HG03135 (cell line): ENCODE measurements around the gene PDGFRB.

ENCODE experiments used
- ATAC-seq: cut with Tn5 transposase; IDR thresholded peaks from one replicate; pipeline ENCODE4 v1.9.1; 2021; ENCODE audit warnings: mild to moderate bottlenecking, moderate library complexity; ENCODE audit not compliant: unreplicated experiment

The PDGFRB gene

GRCh38 chr5:150182774-150183173 is 27.1 kb upstream of the PDGFRB start:
- no peak for ATAC-seq

GRCh38 chr5:150181766-150182545 is 26.3 kb upstream of the PDGFRB start:
- ATAC-seq = no peak

- ATAC-seq = no peak
Measured at GRCh38 chr5:150181027-150181426, 25.4 kb upstream of the PDGFRB start.

- ATAC-seq = no peak
Measured at GRCh38 chr5:150180241-150181026, 24.8 kb upstream of the PDGFRB start.

- no peak for ATAC-seq
Measured at GRCh38 chr5:150179019-150179620, 23.5 kb upstream of the PDGFRB start.

GRCh38 chr5:150178262-150178661 is 22.6 kb upstream of the PDGFRB start:
- no peak for ATAC-seq

- ATAC-seq = no peak
Measured at GRCh38 chr5:150177721-150178120, 22.1 kb upstream of the PDGFRB start.

GRCh38 chr5:150176745-150177477 is 21.3 kb upstream of the PDGFRB start:
- no peak for ATAC-seq

GRCh38 chr5:150175536-150175935 is 19.9 kb upstream of the PDGFRB start:
- no peak for ATAC-seq

GRCh38 chr5:150175076-150175475 is 19.4 kb upstream of the PDGFRB start:
- ATAC-seq = no peak

- no peak for ATAC-seq
Measured at GRCh38 chr5:150174285-150174684, 18.6 kb upstream of the PDGFRB start.

- no peak for ATAC-seq
Measured at GRCh38 chr5:150173161-150173560, 17.5 kb upstream of the PDGFRB start.

GRCh38 chr5:150172556-150172955 is 16.9 kb upstream of the PDGFRB start:
- ATAC-seq = no peak

GRCh38 chr5:150172145-150172544 is 16.5 kb upstream of the PDGFRB start:
- no peak for ATAC-seq

- ATAC-seq = no peak
Measured at GRCh38 chr5:150168864-150169263, 13.2 kb upstream of the PDGFRB start.

GRCh38 chr5:150167908-150168307 is 12.3 kb upstream of the PDGFRB start:
- ATAC-seq = no peak

GRCh38 chr5:150167512-150167850 is 11.8 kb upstream of the PDGFRB start:
- ATAC-seq = no peak

- ATAC-seq = no peak
Measured at GRCh38 chr5:150166650-150167511, 11.2 kb upstream of the PDGFRB start, which contains the start of gene CDX1. Gene CDX1 (plus strand): TSS chr5:150166778. CDS start chr5:150166877, 99 bp downstream.

- no peak for ATAC-seq
Measured at GRCh38 chr5:150166037-150166649, 10.5 kb upstream of the PDGFRB start.
